ENCODE data around the gene CALD1. TPM values are rescaled to one million over a fixed set of nuclear protein-coding genes. Genes with fewer than 3 reads are reported as not detected.

CALD1 gene
- total RNA-seq, 1 experiment from 2014 or later, result 147 TPM

DNA sequence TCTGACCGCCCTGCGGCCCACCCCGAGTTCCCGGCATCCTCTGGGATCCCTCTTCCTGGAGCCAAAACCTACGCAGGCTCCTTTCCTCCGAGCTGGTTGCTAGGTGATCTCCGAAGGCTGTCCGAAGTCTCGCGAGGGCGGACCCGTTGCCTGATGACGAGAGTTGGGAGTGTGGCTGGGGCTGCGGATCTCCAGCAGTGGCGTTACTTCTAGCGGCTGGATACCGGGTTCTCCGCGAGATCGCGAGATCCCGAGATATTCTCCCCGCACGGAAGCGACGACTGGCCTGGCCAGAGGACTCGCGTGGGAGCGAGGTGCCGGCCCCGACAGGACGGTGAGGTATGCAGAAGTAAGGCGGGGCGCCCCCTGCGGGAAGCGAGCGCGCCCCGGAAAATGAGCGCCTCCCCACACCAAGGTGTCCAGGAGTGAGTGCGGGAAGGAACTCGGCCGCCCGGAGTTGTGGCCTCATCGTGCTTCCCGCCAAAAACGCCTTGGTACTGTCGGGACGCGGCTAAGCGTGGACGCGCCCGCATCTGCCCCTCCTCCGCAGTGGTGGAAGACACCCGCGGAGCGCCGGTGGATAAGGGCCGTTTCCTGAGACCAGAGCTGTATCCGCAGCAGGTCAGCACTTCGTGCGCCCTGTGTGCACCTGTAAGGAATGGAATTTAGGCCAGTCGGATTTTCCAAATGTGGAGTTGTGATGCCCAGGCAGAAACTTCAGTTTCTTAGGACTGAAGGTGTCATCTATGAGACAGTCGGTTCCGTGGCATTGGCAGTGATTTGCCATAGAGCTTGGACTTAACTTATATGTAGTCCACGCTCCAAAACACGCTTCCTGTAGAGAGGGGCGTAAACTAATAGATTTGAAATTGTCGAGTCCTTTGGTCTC lies 207.2 kb downstream of the CALD1 start, which contains the start of gene AGBL3 (continued):
- TF ChIP-seq FOXP1 (CRISPR knock-in tag; IDR thresholded peaks at IDR 0.05; ENCODE audit: borderline replicate concordance) (peak; percentile 93), CREM (CRISPR knock-in tag; IDR thresholded peaks at IDR 0.05) (peak; percentile 86; the same call in 1 of the 2 replicates), CREB1 (CRISPR knock-in tag; IDR thresholded peaks at IDR 0.05) (peak; percentile 70; the same call in 1 of the 2 replicates), NFYB (CRISPR knock-in tag; conservative IDR thresholded peaks at IDR 0.05; ENCODE audit: low read depth) (no peak)

DNA sequence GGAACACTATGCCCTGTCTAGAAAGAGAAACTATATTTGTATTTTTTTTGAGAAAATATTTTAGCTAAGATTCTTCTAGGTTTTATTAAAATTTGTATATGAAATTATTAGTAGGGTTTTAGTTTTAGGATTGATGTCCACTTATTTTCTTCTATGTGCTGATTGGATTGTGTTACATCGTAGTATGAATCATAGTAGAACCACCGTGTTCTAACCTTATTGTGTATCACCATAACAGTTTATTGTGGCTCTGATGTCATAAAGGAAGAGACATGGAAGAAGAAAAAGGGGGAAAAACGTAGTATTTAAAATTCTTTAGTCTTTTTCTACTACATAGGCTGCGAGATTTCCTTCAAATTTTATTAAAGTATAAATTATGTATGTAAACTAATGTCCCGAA lies 208.7 kb downstream of the CALD1 start:
- ChIA-PET CTCF (interaction anchor here (1.3 kb wide), 1 partner anchor 286 kb away, joined by 3 read pairs; no protein-coding TSS in a partner anchor), POLR2A (no interaction called here)
- Mint-ChIP-seq H3K27ac (no peak overlapping the region), H3K9me3 (no peaks in the 10 kb centered on the region), H3K27me3 (ENCODE audit: low read depth) (no peaks in the 10 kb centered on the region; the same call in 1 of the 2 replicates), H3K36me3 (no peaks in the 10 kb centered on the region; the same call in 1 of the 2 replicates), H3K4me1 (peaks cover 15% of the 10 kb centered on the region), H3K4me3 (no peak overlapping the region)
- TF ChIP-seq, protein P1, sequence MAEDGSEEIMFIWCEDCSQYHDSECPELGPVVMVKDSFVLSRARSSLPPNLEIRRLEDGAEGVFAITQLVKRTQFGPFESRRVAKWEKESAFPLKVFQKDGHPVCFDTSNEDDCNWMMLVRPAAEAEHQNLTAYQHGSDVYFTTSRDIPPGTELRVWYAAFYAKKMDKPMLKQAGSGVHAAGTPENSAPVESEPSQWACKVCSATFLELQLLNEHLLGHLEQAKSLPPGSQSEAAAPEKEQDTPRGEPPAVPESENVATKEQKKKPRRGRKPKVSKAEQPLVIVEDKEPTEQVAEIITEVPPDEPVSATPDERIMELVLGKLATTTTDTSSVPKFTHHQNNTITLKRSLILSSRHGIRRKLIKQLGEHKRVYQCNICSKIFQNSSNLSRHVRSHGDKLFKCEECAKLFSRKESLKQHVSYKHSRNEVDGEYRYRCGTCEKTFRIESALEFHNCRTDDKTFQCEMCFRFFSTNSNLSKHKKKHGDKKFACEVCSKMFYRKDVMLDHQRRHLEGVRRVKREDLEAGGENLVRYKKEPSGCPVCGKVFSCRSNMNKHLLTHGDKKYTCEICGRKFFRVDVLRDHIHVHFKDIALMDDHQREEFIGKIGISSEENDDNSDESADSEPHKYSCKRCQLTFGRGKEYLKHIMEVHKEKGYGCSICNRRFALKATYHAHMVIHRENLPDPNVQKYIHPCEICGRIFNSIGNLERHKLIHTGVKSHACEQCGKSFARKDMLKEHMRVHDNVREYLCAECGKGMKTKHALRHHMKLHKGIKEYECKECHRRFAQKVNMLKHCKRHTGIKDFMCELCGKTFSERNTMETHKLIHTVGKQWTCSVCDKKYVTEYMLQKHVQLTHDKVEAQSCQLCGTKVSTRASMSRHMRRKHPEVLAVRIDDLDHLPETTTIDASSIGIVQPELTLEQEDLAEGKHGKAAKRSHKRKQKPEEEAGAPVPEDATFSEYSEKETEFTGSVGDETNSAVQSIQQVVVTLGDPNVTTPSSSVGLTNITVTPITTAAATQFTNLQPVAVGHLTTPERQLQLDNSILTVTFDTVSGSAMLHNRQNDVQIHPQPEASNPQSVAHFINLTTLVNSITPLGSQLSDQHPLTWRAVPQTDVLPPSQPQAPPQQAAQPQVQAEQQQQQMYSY (CRISPR knock-in tag; IDR thresholded peaks at IDR 0.05), result no peak
- TF ChIP-seq TP53 (CRISPR knock-in tag; IDR thresholded peaks at IDR 0.05), result no peak
- TF ChIP-seq PRRX2 (CRISPR knock-in tag; IDR thresholded peaks at IDR 0.05), result no peak
- no peak for TF ChIP-seq ETV6 (CRISPR knock-in tag; IDR thresholded peaks at IDR 0.05)
- no peak for TF ChIP-seq SMAD3 (CRISPR knock-in tag; IDR thresholded peaks at IDR 0.05; ENCODE audit: borderline replicate concordance)
- TF ChIP-seq, protein P2, sequence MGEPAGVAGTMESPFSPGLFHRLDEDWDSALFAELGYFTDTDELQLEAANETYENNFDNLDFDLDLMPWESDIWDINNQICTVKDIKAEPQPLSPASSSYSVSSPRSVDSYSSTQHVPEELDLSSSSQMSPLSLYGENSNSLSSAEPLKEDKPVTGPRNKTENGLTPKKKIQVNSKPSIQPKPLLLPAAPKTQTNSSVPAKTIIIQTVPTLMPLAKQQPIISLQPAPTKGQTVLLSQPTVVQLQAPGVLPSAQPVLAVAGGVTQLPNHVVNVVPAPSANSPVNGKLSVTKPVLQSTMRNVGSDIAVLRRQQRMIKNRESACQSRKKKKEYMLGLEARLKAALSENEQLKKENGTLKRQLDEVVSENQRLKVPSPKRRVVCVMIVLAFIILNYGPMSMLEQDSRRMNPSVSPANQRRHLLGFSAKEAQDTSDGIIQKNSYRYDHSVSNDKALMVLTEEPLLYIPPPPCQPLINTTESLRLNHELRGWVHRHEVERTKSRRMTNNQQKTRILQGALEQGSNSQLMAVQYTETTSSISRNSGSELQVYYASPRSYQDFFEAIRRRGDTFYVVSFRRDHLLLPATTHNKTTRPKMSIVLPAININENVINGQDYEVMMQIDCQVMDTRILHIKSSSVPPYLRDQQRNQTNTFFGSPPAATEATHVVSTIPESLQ (CRISPR knock-in tag; IDR thresholded peaks at IDR 0.05), result no peak
- ATAC-seq (no peak), DNase-seq (ENCODE audit: low spot score) (no peak)

DNA sequence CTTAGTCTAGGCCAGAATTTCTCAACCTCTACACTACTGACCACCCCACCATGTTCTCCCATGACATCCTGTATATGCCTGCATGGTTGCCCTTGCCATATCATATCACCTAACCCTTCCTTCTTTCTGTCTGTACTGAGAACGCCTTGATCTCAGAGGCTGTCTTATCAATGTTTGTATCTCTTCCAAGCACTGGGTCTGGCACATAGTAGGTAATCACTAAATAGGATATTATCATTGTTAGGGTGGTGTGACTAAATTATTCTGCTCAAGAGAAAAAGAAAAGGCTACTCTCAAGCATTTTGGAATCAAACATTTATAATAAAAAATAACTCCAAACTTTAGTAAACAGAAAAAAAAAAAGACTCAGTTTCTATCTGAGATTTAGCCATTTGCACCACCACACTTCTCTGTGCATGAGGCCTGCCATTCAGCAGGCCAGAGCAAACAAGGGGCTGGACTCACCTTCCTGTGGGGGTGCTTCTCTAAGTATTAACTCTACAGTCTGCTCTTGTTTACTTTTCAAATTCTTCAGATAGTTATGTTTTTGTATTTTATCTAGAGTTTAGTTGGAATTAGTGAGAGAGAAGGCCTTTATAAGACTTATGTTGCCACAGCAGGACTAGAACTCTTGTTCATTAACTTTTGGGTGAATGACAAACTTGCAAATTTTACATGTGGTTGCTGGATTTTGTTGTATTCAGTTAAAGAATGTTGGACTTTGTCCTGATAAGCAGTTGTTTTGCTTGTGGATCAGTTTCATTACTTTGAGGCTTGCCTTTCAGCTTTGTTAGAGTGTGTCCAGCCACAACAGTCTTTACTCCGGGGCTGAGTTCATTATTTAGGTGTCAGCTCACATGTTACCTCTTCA lies 212.3 kb downstream of the CALD1 start:
- POLR2A ChIA-PET, result no interaction called here
- peaks cover 10% of the 10 kb centered on the region for H3K4me1 Mint-ChIP-seq
- no peak overlapping the region for H3K4me3 Mint-ChIP-seq
- CTCF ChIA-PET, result no interaction called here
- no peaks in the 10 kb centered on the region; the same call in none of the 2 replicates for H3K36me3 Mint-ChIP-seq
- no peak overlapping the region; the same call in 1 of the 2 replicates for H3K27ac Mint-ChIP-seq
- H3K9me3 Mint-ChIP-seq, result no peaks in the 10 kb centered on the region
- H3K27me3 Mint-ChIP-seq (ENCODE audit: low read depth), result no peaks in the 10 kb centered on the region
- ATAC-seq (no peak), DNase-seq (ENCODE audit: low spot score) (no peak)
- TF ChIP-seq, protein P3, sequence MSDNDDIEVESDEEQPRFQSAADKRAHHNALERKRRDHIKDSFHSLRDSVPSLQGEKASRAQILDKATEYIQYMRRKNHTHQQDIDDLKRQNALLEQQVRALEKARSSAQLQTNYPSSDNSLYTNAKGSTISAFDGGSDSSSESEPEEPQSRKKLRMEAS (CRISPR knock-in tag; IDR thresholded peaks at IDR 0.05), result no peak
- TF ChIP-seq IRF2 (CRISPR knock-in tag; IDR thresholded peaks at IDR 0.05; ENCODE audit: borderline replicate concordance, low read depth), result no peak
- TF ChIP-seq ESRRA (CRISPR knock-in tag; IDR thresholded peaks at IDR 0.05; ENCODE audit: borderline replicate concordance), result no peak
- TF ChIP-seq ZNF263 (CRISPR knock-in tag; IDR thresholded peaks at IDR 0.05; ENCODE audit: low read depth), result no peak
- no peak for TF ChIP-seq ZNF416 (CRISPR knock-in tag; IDR thresholded peaks at IDR 0.05)
- TF ChIP-seq, protein P4, sequence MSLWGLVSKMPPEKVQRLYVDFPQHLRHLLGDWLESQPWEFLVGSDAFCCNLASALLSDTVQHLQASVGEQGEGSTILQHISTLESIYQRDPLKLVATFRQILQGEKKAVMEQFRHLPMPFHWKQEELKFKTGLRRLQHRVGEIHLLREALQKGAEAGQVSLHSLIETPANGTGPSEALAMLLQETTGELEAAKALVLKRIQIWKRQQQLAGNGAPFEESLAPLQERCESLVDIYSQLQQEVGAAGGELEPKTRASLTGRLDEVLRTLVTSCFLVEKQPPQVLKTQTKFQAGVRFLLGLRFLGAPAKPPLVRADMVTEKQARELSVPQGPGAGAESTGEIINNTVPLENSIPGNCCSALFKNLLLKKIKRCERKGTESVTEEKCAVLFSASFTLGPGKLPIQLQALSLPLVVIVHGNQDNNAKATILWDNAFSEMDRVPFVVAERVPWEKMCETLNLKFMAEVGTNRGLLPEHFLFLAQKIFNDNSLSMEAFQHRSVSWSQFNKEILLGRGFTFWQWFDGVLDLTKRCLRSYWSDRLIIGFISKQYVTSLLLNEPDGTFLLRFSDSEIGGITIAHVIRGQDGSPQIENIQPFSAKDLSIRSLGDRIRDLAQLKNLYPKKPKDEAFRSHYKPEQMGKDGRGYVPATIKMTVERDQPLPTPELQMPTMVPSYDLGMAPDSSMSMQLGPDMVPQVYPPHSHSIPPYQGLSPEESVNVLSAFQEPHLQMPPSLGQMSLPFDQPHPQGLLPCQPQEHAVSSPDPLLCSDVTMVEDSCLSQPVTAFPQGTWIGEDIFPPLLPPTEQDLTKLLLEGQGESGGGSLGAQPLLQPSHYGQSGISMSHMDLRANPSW (CRISPR knock-in tag; conservative IDR thresholded peaks at IDR 0.05; ENCODE audit: low read depth), result no peak
- TF ChIP-seq CREM (CRISPR knock-in tag; IDR thresholded peaks at IDR 0.05), result no peak
- TF ChIP-seq, protein P5, sequence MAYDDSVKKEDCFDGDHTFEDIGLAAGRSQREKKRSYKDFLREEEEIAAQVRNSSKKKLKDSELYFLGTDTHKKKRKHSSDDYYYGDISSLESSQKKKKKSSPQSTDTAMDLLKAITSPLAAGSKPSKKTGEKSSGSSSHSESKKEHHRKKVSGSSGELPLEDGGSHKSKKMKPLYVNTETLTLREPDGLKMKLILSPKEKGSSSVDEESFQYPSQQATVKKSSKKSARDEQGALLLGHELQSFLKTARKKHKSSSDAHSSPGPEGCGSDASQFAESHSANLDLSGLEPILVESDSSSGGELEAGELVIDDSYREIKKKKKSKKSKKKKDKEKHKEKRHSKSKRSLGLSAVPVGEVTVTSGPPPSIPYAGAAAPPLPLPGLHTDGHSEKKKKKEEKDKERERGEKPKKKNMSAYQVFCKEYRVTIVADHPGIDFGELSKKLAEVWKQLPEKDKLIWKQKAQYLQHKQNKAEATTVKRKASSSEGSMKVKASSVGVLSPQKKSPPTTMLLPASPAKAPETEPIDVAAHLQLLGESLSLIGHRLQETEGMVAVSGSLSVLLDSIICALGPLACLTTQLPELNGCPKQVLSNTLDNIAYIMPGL (CRISPR knock-in tag; IDR thresholded peaks at IDR 0.05), result no peak
- TF ChIP-seq, protein P6, sequence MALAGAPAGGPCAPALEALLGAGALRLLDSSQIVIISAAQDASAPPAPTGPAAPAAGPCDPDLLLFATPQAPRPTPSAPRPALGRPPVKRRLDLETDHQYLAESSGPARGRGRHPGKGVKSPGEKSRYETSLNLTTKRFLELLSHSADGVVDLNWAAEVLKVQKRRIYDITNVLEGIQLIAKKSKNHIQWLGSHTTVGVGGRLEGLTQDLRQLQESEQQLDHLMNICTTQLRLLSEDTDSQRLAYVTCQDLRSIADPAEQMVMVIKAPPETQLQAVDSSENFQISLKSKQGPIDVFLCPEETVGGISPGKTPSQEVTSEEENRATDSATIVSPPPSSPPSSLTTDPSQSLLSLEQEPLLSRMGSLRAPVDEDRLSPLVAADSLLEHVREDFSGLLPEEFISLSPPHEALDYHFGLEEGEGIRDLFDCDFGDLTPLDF (CRISPR knock-in tag; IDR thresholded peaks at IDR 0.05), result no peak
- no peak for TF ChIP-seq ZNF671 (CRISPR knock-in tag; IDR thresholded peaks at IDR 0.05)

Data from WTC11 (cell line).